Gastroesophageal sphincter (tissue), 3 donors: ENCODE data around the gene TAF9.

Experiments
- POLR2A ChIP-seq, 2 donors: fragments of 450-650 bp; IDR thresholded peaks; one replicate each; pipeline ENCODE4 v1.6.1; 2017; ENCODE audit warnings: antibody characterized with exemption in 2 of 2, mild to moderate bottlenecking in 2 of 2, moderate library complexity in 1 of 2
- POLR2AphosphoS5 ChIP-seq: sonication (generic); formaldehyde crosslinking; IDR thresholded peaks from one replicate; pipeline ENCODE4 v1.6.1; 2017; ENCODE audit warnings: antibody characterized with exemption
- TF ChIP-seq, protein P1 (sequence below), 4 experiments: fragments of 200-600 bp in 2 of 4; fragments of 450-650 bp in 2 of 4; sonication (generic) in 1 of 4; IDR thresholded peaks; one replicate each; pipeline ENCODE4 v1.5.1; 2017 to 2019; ENCODE audit warnings: antibody characterized with exemption in 4 of 4, mild to moderate bottlenecking in 2 of 4, moderate library complexity in 2 of 4

DNA sequence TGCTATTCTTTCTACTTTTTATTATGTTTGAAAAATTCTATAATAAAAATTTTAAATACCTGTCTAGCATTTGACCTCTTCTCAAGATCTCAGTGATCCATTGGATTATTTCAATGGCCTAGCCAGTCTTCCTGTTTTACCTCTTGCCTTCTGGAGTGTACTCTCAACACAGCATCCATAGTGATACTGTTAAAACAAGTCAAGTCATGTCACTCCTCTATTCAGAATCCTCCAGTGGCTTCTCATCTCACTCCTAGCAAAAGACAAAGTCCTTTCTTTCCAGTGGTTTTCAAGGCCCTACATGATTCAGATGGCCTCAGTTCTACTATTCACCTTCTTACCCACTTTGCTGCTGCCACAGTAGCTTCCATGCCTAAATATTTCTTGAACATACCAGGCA is 47.4 kb upstream of the TAF9 start:
- TF ChIP-seq, protein P1, sequence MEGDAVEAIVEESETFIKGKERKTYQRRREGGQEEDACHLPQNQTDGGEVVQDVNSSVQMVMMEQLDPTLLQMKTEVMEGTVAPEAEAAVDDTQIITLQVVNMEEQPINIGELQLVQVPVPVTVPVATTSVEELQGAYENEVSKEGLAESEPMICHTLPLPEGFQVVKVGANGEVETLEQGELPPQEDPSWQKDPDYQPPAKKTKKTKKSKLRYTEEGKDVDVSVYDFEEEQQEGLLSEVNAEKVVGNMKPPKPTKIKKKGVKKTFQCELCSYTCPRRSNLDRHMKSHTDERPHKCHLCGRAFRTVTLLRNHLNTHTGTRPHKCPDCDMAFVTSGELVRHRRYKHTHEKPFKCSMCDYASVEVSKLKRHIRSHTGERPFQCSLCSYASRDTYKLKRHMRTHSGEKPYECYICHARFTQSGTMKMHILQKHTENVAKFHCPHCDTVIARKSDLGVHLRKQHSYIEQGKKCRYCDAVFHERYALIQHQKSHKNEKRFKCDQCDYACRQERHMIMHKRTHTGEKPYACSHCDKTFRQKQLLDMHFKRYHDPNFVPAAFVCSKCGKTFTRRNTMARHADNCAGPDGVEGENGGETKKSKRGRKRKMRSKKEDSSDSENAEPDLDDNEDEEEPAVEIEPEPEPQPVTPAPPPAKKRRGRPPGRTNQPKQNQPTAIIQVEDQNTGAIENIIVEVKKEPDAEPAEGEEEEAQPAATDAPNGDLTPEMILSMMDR (IDR thresholded peaks at IDR 0.05): no peak
- TF ChIP-seq POLR2A (IDR thresholded peaks at IDR 0.05) (no peak), POLR2AphosphoS5 (no peak)
